Activated CD4-positive, CD25-positive, alpha-beta regulatory T cell treated with anti-CD3 and anti-CD28 coated beads, Interleukin-2, amount 50 U/mL, for 16 hours (primary cell): ENCODE results near the gene ZFAND2B.
A peak's percentile ranks its signal among the peaks of the same experiment; 100 is the strongest.
"Not testable (repeated sequence)": the region's sequence is repeated elsewhere in the genome, so short reads cannot be mapped to it uniquely, and the experiment has no call there.

Experiments used
- DNase-seq: peaks from one replicate; pipeline ENCODE4 v3.0.0-alpha.2; 2020; ENCODE audit warnings: low read depth, low spot score

ZFAND2B gene

GRCh38 chr2:219250049-219250781 lies 43.6 kb downstream of the ZFAND2B start:
- DNase-seq = no peak

- DNase-seq = no peak
Measured at GRCh38 chr2:219251656-219252055, 45.1 kb downstream of the ZFAND2B start.

GRCh38 chr2:219252084-219252483 lies 45.5 kb downstream of the ZFAND2B start:
- no peak for DNase-seq

DNA sequence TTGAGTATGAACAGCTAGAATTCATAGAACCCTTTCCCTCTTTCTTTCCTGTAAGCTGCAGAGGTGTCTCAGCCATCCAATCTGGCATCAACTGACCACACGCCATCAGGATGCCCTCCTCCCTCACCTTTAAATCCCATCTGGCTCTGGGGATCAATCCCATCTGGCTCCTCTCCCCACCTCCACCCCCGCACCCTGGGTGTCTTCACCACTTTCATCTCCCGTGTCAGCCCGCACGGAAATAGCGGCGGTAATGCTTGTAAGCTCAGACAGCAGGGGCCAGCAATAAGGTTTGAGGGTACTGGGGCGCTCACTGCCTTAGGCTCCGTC lies 46.0 kb downstream of the ZFAND2B start:
- no peak for DNase-seq

DNA sequence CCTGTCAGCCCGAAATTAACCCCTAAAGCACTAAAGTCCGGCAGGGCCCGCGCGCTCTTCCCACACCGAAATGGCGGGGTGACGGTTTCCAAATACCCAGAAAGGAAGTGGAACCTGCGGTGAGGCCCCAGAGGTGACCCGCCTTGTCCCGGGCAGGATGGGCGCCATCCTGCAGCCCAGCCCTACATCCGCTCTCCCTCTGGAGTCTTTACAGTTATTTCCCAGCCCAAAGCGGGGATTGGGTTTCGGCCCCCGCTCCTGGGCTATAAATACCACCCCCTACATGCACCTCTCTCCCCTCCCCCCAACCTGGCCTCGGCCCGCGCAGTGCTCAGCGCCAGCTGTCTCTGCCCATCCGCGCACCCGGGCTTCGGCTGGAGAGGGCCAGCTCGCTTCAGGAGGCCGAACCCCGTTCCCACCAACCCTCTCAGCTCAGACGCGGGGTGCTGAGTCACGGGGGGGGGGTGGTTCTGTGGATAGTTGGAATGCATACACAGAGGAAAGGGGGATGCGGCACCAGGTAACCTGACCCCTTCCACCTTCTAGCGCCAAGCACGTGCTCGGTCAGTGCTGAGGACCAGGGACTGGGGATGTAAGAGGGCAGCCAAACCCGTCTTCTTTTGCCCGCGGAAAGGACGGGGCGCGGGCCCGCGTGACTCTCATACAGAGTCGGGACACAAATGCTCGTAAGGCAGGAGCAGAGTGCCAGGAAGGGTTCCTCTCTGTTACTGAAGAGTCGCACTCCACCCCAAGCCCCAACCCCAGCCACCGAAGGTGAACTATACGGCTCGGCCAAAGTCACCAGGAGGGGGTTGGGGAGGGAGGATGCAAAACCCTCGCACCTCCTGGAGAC lies 46.5 kb downstream of the ZFAND2B start, which contains the start of gene TUBA4B:
TSS of gene TUBA4B (plus strand) at position 344 of the 853 bp plus-strand sequence. CDS start at position 509, 165 bp downstream.
- no peak for DNase-seq

GRCh38 chr2:219253753-219254589 lies 47.4 kb downstream of the ZFAND2B start, which contains the start of gene TUBA4A:
Gene TUBA4A (minus strand): TSS chr2:219253918. CDS start chr2:219253858, 60 bp downstream.
- DNase-seq = peak; percentile 81

GRCh38 chr2:219254590-219255201 lies 48.1 kb downstream of the ZFAND2B start:
- no peak for DNase-seq

GRCh38 chr2:219258942-219259341 lies 52.4 kb downstream of the ZFAND2B start:
- DNase-seq = not testable (repeated sequence)
